CD4-positive, alpha-beta T cell treated with Interferon gamma for 1 hour (primary cell): ENCODE measurements around the gene TMPRSS11F.
"Not testable (repeated sequence)": the region's sequence is repeated elsewhere in the genome, so short reads cannot be mapped to it uniquely, and the experiment has no call there.

Source experiments
- DNase-seq: peaks from one replicate; pipeline ENCODE4 v3.0.0-alpha.2; 2020

The TMPRSS11F gene

GRCh38 chr4:68129793-68130192 lies at the start of gene TMPRSS11F:
Gene TMPRSS11F (minus strand): TSS chr4:68129869. CDS start chr4:68129820, 49 bp downstream.
- no peak for DNase-seq

GRCh38 chr4:68176904-68177303 lies 47.2 kb upstream of the TMPRSS11F start:
- DNase-seq = no peak

DNA sequence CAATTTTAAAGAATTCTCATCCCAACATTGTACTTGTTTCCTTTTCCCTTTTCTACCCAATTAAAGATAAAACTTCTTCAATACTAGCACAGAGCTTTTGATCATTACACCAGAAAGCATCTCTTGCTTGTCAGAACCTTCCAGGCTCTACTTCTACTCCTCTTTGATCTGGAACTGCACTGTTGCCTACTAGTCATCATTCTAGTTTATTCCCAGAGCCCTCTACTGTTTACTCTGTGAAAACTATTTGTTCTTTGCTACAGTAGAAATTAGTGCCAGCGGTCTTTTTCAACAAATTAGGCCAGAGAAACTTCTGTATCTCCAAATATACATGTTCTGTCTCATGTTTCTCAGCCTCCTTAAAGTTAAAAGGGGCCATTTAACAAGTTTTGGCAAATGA lies 46.8 kb upstream of the TMPRSS11F start:
- no peak for DNase-seq

- DNase-seq = no peak
Observed at GRCh38 chr4:68175562-68176155, 46.0 kb upstream of the TMPRSS11F start.

DNA sequence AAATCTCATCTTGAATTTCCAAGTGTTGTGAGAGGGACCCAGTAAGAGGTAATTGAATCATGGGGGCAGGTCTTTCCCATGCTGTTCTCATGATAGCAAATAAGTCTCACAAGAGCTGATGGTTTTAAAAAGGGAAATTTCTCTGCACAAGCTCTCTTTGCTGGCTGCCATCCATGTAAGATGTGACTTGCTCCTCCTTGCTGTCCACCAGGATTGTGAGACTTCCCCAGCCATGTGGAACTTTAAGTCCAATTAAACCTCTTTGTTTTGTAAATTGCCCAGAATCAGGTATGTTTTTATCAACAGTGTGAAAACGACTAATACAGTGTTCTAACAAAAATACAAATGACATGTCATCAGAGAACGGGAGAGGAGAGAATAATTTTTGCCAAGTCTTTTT lies 44.7 kb upstream of the TMPRSS11F start:
- DNase-seq = not testable (repeated sequence)

GRCh38 chr4:68172147-68172546 lies 42.5 kb upstream of the TMPRSS11F start:
- DNase-seq = not testable (repeated sequence)

- DNase-seq = no peak
Observed at GRCh38 chr4:68167706-68168105, 38.0 kb upstream of the TMPRSS11F start.

DNA sequence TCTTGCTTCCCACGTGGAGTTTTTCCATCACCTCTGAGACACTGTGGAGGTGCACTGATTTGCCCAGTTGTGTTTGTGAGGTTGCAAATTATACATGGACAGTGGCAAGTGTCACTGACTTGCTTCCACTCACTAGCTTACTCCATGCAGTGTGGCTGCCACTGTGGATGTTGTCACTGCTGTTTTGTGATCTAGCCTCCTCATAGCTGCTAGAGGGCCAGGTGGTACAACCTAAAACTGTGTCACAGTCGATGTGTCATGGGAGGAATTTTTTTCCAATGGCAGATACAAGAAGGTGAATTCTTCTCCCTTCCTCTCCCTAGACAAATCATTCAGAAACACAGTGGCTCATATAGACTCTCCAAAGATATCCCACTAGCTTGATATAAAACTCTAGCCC lies 37.5 kb upstream of the TMPRSS11F start:
- DNase-seq = no peak

DNA sequence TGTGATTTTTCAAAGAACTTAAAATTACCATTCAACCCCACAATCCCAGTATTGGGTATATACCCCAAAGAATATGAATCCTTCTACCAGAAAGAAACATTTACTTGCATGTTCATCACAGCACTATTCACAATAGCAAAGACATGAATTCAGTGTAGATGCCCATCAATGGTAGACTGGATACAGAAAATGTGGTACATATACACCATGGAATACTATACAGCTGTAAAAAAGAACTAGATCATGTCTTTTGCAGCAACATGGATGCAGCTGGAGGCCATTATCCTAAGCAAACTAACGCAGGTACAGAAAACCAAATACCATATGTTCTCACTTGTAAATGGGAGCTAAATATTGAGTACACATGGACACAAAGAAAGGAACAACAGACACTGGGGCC lies 34.1 kb upstream of the TMPRSS11F start:
- DNase-seq = no peak

DNA sequence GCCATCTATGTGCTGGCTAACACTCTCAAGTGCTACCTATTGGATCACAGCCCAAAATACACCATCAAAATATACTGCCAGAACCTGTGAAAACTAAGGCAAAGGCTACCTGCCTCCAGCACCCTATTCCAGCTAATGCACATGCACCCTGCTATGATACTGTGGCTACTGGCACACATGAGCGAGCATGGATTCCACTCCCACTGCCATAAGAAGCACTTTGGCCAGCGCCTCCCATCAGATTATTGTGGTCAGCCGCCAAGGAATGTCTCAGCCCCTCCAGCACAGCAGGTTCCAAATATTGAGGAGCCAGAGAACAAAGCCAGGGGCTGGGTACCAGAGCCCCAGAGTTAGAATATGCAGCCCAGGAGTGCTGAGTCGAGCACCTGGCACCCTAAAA lies 32.5 kb upstream of the TMPRSS11F start:
- DNase-seq = no peak

DNA sequence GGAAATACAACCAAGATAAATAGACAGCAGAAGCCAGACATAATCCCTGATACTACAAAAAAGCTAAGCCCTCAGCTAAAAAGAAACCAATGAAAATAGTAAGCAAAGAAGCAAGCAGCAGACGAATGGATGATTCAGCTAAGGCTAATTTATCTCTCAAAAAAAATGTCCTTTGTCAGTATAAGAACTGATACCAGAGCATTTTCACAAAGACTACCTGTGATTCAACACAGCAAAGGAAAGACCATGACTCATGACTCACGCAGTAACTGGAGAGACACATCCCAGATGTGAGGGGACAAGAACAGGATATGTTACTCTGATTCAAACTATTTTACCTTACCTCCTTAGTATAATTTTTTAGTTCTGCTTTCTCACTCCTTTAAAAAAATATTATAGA lies 22.7 kb upstream of the TMPRSS11F start:
- DNase-seq = no peak

- DNase-seq = no peak
Observed at GRCh38 chr4:68148800-68149685, 19.4 kb upstream of the TMPRSS11F start.

- DNase-seq = no peak
Observed at GRCh38 chr4:68147079-68147478, 17.4 kb upstream of the TMPRSS11F start.

- DNase-seq = no peak
Observed at GRCh38 chr4:68145261-68145660, 15.6 kb upstream of the TMPRSS11F start.

DNA sequence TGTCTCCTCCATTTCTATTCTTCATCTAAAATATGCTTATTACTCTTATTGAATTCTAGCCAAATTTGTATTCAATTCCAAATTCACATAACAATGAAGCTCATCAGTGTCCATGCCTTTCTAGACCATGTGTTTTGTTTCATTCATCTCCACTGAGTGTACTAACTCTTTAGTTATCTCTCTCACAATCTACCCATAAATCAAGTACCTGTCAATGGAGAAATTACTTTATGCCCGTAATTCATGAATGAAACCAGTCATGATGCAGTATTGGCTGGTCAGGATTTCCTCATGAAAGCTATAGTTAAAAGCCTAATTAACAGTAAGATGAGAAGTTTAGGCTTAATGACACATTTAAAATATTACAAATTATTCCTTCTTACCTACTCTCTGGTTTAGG lies 12.2 kb upstream of the TMPRSS11F start:
- no peak for DNase-seq

DNA sequence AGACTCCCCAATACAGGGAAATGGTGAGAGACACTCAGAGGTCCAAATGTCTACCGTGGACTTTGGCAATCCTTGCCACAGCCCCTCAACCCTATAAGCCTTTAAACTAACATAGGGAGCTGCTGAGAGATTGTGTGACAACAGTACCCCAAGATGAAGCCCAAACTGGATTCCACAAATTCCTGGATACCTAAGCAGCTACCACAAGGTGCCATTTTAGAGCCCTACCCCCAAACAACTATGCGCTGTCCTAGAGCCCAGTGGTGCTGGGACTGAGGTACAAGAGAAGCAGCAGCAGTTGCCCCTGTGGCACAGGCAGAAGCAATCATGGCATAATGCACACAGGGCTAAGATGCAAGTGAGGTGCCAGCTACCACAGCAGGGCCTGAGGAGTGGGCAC lies 2.7 kb upstream of the TMPRSS11F start:
- no peak for DNase-seq

DNA sequence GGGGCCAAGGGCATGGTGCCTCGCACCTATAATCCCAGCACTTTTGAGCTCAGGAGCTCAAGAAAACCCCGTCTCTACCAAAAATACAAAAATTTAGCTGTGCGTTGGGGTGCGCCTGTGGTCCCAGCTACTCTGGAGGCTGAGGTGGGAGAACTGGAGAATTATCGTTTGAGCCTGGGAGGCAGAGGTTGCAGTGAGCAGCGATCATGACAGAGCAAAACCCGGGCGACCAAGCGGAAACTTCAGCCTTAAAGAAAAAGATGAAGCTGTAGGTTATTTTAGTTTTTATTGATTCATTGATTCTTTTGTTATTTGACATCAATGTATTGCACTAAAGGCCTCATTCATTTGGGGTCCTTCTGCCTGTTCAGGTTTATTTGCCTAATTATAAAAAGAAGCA lies 5.4 kb downstream of the TMPRSS11F start:
- no peak for DNase-seq

DNA sequence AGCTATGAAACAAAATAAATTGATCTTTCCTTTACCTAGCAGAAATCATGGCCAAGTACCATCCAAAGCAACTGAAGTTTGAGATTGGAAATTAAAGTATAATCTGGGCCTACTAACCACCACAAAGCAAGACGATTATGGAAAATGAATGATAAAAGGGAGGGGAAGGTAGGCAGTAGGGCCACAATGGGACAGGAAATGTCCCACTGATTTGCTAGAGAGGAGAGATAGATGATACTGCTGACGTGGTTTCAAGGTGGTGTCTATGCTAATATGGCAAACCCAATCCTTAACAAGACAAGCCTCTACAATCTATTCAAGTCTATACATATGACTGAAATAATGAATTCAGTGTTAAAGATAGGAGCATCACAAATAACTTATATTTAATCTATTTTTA lies 6.1 kb downstream of the TMPRSS11F start:
- DNase-seq = no peak

DNA sequence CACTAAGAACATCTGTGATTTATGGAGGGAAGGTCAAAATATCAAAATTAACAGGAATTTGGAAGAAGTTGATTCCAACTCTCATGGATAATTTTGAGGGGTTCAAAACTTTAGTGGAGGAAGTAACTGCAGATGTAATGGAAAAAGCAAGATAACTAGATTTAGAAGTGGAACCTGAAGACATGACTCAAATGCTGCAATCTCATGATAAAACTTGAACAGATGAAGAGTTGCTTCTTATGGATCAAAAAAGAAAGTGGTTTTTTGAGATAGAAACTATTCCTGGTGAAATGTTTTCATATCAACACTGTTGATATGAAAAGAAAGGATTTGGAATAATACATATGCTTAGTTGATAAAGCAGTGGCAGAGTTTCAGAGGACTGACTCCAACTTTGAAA lies 9.7 kb downstream of the TMPRSS11F start:
- DNase-seq = no peak

DNA sequence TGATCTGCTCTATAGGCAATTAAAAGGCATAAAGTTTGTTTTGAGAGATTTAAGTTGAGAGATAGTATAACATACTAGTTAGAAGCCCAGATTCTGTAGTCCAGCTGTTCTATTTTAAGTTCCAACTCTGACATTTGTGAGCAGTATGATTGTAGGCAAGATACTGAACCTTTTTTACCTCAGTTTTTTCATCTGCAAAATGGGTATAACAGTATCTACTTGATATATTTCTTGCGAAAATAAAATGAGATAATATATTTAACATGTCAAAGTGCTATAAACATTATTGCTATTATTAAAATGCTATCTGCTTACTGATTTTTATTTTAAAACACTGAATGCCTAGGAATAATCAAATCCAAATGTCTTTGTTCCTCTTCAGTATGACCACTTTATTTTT lies 19.2 kb downstream of the TMPRSS11F start:
- DNase-seq = no peak

- no peak for DNase-seq
Observed at GRCh38 chr4:68109868-68110267, 19.8 kb downstream of the TMPRSS11F start.

DNA sequence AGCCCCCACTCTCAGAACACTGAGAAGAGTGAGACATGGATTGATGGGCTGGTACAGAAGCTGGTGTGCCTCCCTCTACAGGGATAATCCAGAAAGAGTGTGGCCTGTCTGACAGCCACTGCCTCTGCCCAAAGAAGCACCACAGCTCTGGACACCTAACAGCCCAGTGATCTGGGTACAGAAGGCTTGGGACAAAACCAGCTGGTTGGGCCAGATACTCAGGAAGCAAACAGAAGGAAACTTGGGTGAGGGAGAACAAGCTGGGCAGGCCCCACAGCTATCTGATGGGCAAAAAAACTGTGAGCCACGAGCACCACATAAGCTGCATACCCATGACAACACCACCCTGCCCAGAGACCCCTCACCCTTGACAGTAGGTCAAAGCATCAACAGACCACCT lies 46.9 kb downstream of the TMPRSS11F start:
- DNase-seq = no peak

GRCh38 chr4:68079928-68080327 lies 49.7 kb downstream of the TMPRSS11F start:
- no peak for DNase-seq

GRCh38 chr4:68077737-68078136 lies 51.9 kb downstream of the TMPRSS11F start:
- DNase-seq = no peak

DNA sequence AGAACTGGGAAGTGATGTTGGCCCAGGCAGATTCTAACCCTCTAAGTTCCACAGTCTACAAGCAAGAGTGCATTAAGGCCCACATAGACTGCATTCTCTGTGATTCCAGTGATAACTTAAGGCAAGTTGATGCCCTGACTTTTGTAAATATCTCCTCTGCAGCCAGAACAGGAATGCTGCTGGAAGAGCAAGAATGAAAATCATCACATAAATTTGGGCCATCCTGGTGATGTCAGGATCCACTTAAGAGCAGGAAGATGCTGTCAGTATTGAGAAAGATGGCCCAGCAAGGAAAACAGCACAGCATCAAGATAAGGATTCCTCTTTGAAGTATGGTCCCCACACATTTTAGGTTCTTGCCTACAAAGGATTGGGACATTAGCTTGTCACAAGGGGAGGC lies 52.4 kb downstream of the TMPRSS11F start:
- no peak for DNase-seq
